Tongue (tissue), 2 donors: ENCODE data around the gene CTNNA1. TPM values are rescaled to one million over a fixed set of nuclear protein-coding genes. Genes with fewer than 3 reads are reported as not detected.
A peak's percentile ranks its signal among the peaks of the same experiment; 100 is the strongest.

Source experiments
- DNase-seq: peaks from one replicate; pipeline ENCODE4 v3.0.0-alpha.2; 2015
- total RNA-seq: library from RNA; depleted of rRNA; stranded (reverse); fragments of >200 nt; gene quantifications from one replicate; pipeline ENCODE4 v1.2.3, GENCODE V29; 2014

Gene CTNNA1
- total RNA-seq, 1 donor from 2014 or later: 416 TPM

DNA sequence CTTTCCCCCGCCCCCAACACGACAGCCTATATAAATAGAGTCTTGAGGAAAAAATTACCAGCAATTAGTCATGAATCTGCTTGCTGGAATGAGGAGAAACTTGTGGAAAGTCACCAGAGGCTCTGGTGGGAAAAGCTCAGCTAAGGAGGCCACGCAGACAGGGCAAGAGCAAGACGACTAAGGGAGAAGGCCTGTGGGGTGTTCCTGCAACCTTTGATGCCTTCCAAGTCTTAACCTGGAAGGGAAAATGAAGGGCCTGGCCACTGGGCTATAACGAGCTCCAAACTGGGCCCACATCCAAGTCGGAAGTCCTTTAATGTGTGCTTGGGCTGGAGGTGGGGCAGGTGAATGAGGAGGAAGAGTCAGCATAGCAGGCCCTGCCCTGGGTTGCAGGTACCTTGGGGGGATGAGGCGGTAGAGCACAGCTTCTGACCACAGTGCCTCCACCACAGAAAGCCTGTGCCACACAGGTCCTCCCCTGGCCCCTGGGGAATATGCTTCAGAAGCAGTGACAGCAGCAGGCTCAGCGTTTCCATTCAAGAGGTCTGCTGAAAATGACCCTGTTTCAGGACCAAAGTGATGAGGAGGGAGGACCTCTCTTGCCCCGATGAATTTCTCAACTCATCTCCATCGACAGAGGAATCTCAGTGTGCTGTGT lies 214.7 kb downstream of the CTNNA1 start:
- no peak for DNase-seq

DNA sequence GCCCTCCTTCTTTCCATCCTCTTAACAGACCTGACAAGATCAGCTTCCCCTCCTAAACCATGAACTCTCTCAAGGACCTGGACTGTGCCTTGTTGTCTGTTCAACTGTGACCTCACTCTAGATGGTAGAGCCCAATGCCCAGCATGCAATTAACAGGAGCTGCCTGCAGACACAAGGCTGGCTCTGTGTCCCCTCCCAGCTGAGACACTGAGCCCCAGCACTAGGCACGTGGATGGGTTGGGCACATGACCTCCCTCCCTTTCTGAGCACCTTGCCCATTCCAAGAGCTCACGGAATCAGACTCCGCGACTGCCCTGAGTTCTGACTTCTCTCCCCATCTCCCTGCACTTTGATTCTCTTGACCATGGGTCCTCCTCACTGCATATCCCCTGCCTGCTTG lies 215.4 kb downstream of the CTNNA1 start:
- DNase-seq: no peak

DNA sequence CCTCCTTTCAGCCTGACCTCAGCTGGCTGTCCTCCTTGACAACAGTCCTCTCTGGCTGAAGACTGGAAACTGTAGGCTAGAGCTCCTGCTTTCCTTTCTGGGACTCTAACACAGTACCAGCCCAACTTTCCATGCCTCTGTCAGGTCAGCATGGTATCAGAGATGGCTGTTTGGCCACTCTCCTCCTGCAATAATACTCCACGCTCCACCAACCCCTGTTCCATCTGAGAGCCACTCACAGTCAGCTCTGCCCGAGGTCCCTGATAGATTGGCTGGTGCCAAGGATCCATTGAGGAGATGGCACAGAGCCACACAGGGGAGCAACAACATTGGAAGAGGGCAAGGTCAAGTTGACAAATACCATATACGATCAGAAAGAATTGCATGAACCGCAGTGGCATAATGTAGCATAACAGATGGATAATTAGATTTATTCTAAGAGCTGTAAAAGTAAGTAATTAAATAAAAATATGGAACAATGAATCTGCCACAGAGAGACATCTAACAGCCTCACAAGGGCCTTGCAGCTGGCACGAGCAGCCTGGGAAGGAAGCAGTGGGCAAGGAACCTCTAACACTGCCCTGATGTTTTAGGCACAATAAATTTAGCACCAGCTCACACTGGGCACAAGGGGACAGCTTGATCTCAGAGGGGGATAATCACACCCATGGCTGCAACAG lies 216.2 kb downstream of the CTNNA1 start:
- DNase-seq: no peak

DNA sequence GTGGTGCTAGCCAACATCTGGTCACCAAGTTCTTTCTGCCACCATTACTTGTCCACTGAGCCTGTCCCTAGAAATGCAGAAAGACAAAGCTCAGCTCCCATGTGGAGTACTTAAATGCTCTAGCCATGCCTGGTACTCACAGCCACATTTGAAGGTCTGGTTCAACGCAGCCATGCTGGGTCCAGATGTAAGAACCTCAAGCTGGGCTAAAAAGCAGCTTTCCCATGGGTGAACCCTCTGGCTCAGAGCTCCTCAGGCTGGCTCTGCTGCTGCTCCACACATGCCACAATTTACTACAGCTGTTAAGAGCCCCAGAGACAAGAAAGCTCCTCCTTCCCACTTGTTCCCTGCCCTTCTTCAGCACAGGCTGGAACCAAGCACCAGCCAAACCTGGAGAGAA lies 219.0 kb downstream of the CTNNA1 start:
- DNase-seq: peak; percentile 81

DNA sequence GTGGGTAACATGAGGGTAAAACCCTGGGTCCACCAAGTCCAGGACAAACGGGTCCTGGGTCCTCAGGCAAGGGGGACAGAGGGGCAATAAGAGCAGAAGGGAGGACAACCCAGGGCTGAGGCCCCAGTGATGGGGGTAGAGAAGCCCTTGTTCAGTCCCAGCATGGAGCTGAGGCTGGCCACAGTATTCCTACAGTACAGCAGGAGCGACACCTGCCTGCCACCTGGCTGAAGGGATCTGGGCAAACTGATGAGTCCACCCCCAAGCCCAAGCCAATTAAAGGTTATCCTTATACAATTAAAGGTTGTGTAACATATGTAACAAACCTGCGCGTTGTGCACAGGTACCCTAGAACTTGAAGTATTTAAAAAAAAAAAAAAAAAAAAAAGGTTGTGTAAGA lies 219.6 kb downstream of the CTNNA1 start:
- no peak for DNase-seq

DNA sequence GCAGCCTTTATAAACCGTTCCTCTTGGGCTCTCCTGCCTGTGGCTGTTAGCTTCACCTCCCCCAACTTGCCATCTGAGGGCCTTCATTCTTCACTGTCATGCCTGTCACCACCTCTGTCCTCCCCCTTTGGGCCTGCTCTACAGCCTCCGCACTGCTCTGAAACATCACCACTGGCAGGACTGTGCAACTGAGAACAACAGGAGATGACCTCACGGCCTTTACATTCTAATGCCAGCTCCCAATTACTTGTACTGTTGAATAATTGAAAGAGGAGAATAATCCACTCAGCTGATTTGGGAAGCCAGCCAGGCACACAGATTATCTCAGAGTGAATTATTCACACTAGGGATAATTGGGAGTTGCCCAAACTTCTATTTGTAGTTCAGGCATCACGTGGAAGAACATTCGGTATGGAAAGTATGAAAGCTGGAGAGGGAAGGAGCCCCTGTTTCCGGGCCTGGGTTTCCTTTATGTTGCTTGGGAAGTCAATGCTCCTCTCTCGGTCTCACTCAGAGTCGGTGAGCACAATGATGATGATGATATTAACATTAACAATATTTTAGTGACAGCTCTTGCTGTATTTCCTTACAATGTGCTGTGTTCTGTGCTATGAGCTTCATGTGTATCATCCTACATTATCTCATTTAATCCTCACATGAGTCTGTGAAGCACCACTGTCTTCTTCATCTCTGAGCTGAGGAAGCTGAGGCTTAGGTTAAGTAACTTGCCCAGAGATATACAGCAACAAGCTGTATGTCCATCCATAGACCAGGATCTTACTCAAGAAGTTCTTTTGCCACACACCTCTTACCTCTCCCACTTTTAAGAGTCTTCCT lies 221.2 kb downstream of the CTNNA1 start:
- peak; percentile 90 for DNase-seq

DNA sequence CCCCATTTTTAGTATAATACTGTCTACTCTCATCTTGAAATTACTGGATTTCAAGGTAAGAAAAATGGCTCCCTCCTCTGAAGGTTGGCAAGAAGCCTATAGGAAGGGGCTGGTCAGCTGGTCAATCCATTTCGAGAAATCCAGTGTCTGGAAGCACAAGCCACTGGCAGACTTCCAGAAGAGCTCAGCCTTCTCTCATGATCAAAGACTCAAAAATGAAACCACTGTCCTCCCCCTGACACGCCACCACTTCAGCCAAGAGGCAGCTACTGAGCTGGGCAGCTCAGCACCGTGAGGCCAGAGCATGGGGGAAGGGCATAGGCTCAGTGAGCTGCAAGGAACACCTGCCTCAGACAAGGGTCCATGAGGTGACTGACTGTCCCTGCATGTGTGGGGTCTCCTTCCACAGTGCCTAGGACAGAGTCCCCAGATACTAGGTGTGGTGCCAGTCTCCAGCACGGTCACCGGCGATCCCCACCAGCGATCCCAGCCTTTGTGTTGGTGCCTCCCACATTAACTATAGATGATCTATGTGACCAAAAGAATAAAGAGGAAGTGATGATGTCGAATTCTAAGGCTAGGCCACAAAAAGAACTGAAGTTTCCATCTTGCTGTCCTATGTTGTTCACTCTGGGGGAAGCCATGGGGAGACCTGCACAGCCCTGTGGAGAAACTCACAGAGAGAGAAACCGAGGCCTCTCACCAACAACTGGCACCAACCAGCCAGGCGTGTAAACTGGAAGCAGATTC lies 222.0 kb downstream of the CTNNA1 start:
- DNase-seq: peak; percentile 83

DNA sequence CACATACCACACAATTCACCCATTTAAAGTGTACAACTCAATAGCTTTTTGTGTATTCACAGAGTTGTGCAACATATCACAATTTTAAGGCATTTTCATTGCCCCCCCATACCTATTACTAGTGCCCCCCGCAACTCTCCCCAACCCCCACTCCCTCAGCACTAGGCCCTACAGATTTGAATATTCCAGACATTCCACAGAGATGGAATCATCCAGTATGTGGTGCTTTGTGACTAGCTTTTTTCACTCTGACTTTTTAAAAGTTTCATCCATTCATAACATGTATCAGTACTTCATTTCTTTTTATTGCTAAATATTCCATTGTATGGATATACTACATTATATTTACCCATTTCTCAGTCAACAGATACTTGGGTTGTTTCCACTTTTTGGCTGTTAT lies 224.9 kb downstream of the CTNNA1 start:
- DNase-seq: no peak

DNA sequence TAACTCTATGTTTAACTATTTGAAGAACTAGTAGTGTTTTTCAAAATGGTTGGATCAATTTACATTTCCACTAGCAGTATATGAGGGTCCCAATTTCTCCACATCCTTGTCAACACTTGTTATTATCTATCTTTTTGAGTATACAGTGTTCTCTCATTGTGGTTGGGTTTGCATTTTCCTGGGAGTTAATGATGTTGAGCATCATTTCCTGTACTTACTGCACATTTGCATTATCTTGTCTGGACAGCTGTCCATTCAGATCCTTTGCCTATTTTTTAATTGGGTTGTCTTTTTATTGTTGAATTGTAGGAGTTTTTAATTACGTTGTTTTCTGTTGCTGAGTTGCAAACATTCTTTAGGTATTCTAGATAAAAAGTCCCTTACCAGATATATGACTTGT lies 225.4 kb downstream of the CTNNA1 start:
- DNase-seq: no peak

DNA sequence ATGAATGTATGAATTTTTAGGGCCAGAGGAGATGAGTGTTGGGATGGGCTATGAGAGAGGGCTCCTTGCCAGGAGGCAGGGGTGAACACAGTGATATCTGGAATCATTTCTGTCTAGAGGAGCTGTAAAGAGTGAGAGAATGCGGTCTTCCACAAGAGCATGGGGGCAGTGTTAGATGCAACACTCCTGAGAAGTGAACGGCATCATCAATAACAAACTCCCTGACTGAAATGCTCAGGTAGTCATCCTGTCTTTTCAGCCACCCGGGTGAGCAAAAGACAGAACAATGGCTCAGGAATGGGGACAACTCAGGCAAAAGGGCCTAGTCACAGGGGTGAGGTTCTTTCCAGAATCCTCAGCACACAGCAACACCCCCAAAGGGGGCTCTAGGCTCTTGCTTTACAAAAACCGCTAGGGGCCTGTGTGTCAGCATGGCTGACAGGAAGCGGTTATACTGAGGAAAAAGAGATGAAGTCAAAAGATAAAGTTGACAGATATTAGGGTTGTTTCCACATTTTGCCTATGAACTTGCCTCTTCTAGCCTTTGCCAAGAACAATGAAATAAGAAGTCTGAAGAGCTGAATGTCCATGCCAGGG lies 226.6 kb downstream of the CTNNA1 start:
- no peak for DNase-seq

DNA sequence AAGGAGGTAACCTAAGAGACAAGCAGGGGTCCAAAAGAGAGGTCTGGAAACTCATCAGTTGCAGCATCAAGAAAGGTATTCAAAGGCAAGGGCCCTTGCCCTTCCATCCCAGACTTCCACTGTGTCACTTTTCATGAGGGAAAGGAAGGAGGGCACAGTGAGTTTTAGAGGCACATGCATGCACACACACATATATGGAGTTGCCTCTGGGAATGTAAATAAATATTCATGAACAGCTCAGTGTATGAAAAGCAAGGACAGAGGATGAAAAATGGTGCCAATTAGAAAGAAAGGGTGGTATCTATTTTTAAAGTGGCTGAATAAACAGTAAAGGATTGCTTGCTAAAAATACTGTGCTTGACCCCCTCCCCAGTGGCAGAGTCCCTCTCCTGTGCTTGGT lies 227.2 kb downstream of the CTNNA1 start:
- no peak for DNase-seq

DNA sequence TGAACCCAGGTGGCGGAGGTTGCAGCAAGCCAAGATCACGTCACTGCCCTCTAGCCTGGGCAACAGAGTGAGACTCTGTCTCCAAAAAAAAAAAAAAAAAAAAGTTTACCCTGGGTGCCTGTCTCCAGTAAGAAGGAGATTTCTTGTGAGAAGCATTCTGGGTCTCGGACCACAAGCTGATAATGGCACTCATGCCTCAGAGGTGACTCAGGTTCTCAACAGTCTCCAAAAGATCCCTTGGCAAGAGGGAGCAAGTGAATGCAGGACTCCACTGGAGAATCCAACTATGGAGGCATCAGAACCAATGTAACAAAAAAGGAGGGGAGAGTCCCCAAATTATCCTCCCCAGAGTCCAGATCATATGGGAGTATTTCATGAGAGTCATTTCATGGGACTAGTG lies 227.9 kb downstream of the CTNNA1 start:
- no peak for DNase-seq

DNA sequence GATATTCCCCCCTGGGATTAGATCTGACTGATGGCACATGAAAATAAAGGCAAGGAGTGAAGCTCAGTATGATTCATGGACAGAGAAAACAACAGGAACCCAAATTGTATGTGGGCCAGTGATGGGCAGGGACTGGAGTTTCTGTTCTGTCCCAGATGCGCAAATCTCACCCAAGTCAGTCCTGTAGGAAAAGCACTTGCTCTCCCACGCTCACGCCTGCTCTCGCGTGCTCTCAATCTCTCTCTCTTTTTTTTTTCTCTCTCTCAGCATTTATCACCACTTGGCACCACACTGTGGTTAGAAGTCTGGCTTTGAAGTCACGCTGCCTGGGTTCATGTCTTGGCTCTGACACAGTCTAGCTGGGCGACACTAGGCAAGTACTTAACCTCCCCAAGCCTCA lies 228.4 kb downstream of the CTNNA1 start:
- DNase-seq: no peak

DNA sequence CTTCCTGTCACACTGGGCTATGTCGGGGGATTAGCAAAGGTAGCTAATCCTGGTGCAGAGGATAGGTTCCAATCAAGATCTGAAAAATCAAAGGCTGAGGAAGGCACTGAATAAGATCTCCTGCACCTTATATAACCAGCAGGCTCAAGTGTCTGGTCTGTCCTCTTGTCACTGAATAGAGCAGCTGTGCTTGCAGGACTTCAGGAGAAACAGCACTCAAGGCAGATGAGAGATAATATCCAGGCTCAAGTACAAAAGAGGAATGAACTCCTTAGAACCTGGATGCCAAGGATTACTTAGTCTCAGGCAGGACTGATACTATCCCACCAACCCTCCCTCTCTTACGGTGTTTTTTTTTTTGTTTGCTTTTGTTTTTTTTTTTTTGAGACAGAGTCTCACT lies 230.8 kb downstream of the CTNNA1 start:
- DNase-seq: no peak

Other genes starting within 250 kb of the CTNNA1 start
- gene ETF1, start 210.2 kb upstream of the CTNNA1 start, total RNA-seq: 57.7 TPM
- 307 TPM for gene HSPA9, start 178.0 kb upstream of the CTNNA1 start, total RNA-seq
- gene LRRTM2, start 121.9 kb downstream of the CTNNA1 start, total RNA-seq: 0.51 TPM